ENCODE measurements around the gene STMN3.

STMN3 gene

DNA sequence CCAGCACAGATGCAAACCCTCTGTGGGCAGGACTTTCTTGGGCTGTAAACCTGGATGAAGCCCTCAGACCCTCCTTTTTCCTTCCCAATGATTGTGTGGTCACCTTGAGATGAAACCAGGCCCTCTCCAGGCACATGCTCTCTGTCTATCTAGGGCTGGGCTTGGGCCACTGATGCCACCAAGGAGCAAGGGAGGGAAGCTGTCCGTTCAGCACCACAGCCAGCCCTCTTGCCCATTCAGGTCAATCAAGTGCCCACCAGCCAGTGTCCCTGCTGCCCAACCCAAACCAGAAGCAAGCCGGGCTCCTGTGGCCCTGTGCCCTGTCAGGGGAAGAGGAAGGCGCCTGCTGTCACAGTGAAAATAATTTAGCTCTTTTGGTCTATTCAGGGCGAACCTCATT is 8.0 kb downstream of the STMN3 start:
- DNase-seq (ENCODE audit: low spot score), result no peak
- no peak for TF ChIP-seq CTCF (conservative IDR thresholded peaks at IDR 0.05; ENCODE audit: low read depth)
- H3K27ac ChIP-seq, result no peak overlapping the region
- ChIA-PET CTCF (interaction anchor here (0.6 to 1.6 kb wide), 2 partner anchors 37 to 363 kb away, joined by 3 to 4 read pairs; no protein-coding TSS in a partner anchor), POLR2A (ENCODE audit: low non-redundant PET) (no interaction called here)

DNA sequence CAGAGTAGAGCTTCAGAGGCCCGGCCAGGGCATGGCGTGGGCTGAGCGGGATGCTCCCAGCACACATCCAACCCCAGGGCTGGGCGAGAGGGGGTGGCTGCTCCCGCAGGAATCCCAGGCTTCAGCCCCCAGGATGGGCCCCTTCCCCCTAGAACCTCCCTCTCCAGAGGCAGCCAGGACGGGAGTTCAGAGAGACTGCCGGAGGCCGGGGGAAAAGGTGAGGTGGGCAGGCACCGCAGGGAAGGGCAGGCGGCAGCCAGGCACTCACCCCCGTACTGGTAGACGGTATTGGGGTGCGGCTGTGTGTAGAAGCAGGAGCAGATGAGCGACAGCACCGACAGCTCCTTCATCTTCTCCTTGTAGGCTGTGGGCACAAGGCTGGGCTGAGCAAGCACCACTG is 9.3 kb downstream of the STMN3 start:
- no peak for TF ChIP-seq CTCF (conservative IDR thresholded peaks at IDR 0.05; ENCODE audit: low read depth)
- ChIA-PET POLR2A (ENCODE audit: low non-redundant PET) (no interaction called here), CTCF (interaction anchor here (0.6 to 1.6 kb wide), 2 partner anchors 38 to 311 kb away, joined by 3 to 4 read pairs; no protein-coding TSS in a partner anchor)
- no peak overlapping the region for H3K27ac ChIP-seq
- no peak for DNase-seq (ENCODE audit: low spot score)

DNA sequence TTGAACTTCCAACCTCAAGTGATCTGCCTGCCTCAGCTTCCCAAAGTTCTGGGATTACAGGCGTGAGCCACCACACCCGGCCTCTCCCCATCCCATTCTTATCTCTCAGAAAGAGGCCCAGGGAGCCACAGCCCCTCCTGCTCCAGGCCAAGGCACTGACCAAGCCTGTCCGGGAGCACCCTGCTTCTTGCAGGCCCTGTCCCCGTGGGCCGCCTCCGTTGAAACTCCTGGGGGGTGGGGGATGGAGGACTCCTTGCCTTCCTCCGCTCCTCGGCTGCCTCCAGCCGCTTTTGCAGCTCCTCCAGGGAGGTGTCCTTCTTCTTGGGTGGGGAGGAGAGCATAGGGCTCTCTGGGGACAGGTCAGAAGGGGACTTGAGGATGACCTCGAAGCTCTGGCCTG is 9.7 kb downstream of the STMN3 start:
- H3K27ac ChIP-seq, result no peak overlapping the region
- no peak for DNase-seq (ENCODE audit: low spot score)
- TF ChIP-seq CTCF (conservative IDR thresholded peaks at IDR 0.05; ENCODE audit: low read depth), result no peak
- POLR2A ChIA-PET (ENCODE audit: low non-redundant PET), result interaction anchor here (1.5 kb wide), 1 partner anchor 53 kb away, joined by 4 read pairs; the partner anchor contains the start of gene TNFRSF6B
- CTCF ChIA-PET, result interaction anchor here (0.6 to 1.6 kb wide), 2 partner anchors 39 to 311 kb away, joined by 3 to 4 read pairs; no protein-coding TSS in a partner anchor

GRCh38 chr20:63642527-63643247 is 10.5 kb downstream of the STMN3 start:
- no peak for TF ChIP-seq CTCF (conservative IDR thresholded peaks at IDR 0.05; ENCODE audit: low read depth)
- ChIA-PET CTCF (interaction anchor here (0.6 to 2.1 kb wide), 4 partner anchors 15 to 105 kb away, joined by 3 to 13 read pairs (median 4); partner anchors contain the start of genes PTK6 and RTEL1), POLR2A (ENCODE audit: low non-redundant PET) (interaction anchor here (0.5 to 1.5 kb wide), 4 partner anchors 16 to 82 kb away, joined by 3 to 7 read pairs (median 6); partner anchors contain the start of genes RTEL1 and TNFRSF6B)
- no peak overlapping the region for H3K27ac ChIP-seq
- no peak for DNase-seq (ENCODE audit: low spot score)

- CTCF ChIA-PET, result interaction anchor here (0.6 to 2.1 kb wide), 6 partner anchors 16 to 1223 kb away, joined by 3 to 13 read pairs (median 4); partner anchors contain the start of genes PTK6 and RTEL1
- DNase-seq (ENCODE audit: low spot score), result peak; percentile 97
- H3K27ac ChIP-seq, result no peak overlapping the region
- POLR2A ChIA-PET (ENCODE audit: low non-redundant PET), result interaction anchor here (0.6 to 1.5 kb wide), 5 partner anchors 13 to 83 kb away, joined by 3 to 7 read pairs (median 4); partner anchors contain the start of genes RTEL1 and TNFRSF6B
- TF ChIP-seq CTCF (conservative IDR thresholded peaks at IDR 0.05; ENCODE audit: low read depth), result no peak; the same call in 1 of the 2 replicates
Measured at GRCh38 chr20:63641792-63642523, 11.3 kb downstream of the STMN3 start.
